Neural cell (in vitro differentiated cells): ENCODE measurements around the gene DPEP1.

Experiments used
- CTCF ChIP-seq: fragments of 450-650 bp; IDR thresholded peaks from 2 replicates; pipeline ENCODE4 v1.5.1; 2014; ENCODE audit warnings: antibody characterized with exemption, mild to moderate bottlenecking, moderate library complexity; ENCODE audit not compliant: poor library complexity, severe bottlenecking
- EP300 ChIP-seq: fragments of 450-650 bp; conservative IDR thresholded peaks from 2 replicates; pipeline ENCODE4 v1.6.1; 2014; ENCODE audit warnings: antibody characterized with exemption, mild to moderate bottlenecking, moderate library complexity; ENCODE audit not compliant: poor library complexity, severe bottlenecking
- EZH2 ChIP-seq: fragments of 200-600, 300-800 bp; shearing (Covaris generic), sonication (generic); IDR thresholded peaks from 2 replicates; pipeline ENCODE4 v1.6.1; 2014; ENCODE audit warnings: antibody characterized with exemption, low read length, borderline replicate concordance, mild to moderate bottlenecking; ENCODE audit not compliant: insufficient read depth, poor library complexity, severe bottlenecking
- MXI1 ChIP-seq: fragments of 450-650 bp; conservative IDR thresholded peaks from 2 replicates; pipeline ENCODE4 v1.6.1; 2014; ENCODE audit warnings: antibody characterized with exemption, mild to moderate bottlenecking; ENCODE audit not compliant: poor library complexity, severe bottlenecking
- POLR2AphosphoS5 ChIP-seq: IDR thresholded peaks from 2 replicates; pipeline ENCODE4 v1.6.1; 2012
- REST ChIP-seq: IDR thresholded peaks from 2 replicates; pipeline ENCODE4 v1.6.1; 2012; ENCODE audit warnings: borderline replicate concordance
- SMC3 ChIP-seq: fragments of 450-650 bp; conservative IDR thresholded peaks from 2 replicates; pipeline ENCODE4 v1.6.1; 2014; ENCODE audit warnings: antibody characterized with exemption, mild to moderate bottlenecking, moderate library complexity; ENCODE audit not compliant: poor library complexity
- TAF1 ChIP-seq: IDR thresholded peaks from 2 replicates; pipeline ENCODE4 v1.6.1; 2012; ENCODE audit warnings: low read depth

GRCh38 chr16:89685916-89686315, 72.5 kb downstream of the DPEP1 start:
- TF ChIP-seq CTCF (no peak), EP300 (no peak), POLR2AphosphoS5 (no peak), REST (no peak), TAF1 (no peak), MXI1 (no peak), EZH2 (no peak), SMC3 (no peak)
